GM21723 (cell line): Measurements from ENCODE around the gene PLEKHF1.

Experiments used
- ATAC-seq: cut with Tn5 transposase; IDR thresholded peaks from one replicate; pipeline ENCODE4 v1.9.1; 2021; ENCODE audit warnings: mild to moderate bottlenecking, moderate library complexity; ENCODE audit not compliant: unreplicated experiment

Gene PLEKHF1

GRCh38 chr19:29724746-29725145, 59.5 kb downstream of the PLEKHF1 start:
- no peak for ATAC-seq
